Lung (tissue), 16 donors: ENCODE data around the gene STATH. TPM values are rescaled to one million over a fixed set of nuclear protein-coding genes. Genes with fewer than 3 reads are reported as not detected.

Source experiments
- ATAC-seq: fragments of 200-7000 bp; cut with Tn5 transposase; one replicate; pipeline ENCODE4 v1.9.1; 2020; ENCODE audit warnings: moderate number of reproducible peaks; ENCODE audit not compliant: insufficient read depth, low FRiP score
- DNase-seq, 3 donors: peaks; one replicate each; pipeline ENCODE4 v3.0.0-alpha.2; 2013 to 2017
- H3K27ac ChIP-seq, 2 donors: one replicate each; pipeline ENCODE4 v1.5.1; 2013; ENCODE audit warnings: mild to moderate bottlenecking in 2 of 2, moderate library complexity in 2 of 2, control low read depth in 1 of 2, inconsistent platforms in 1 of 2, low read depth in 1 of 2, low read length in 1 of 2
- H3K27me3 ChIP-seq, 3 donors: one replicate each; pipeline ENCODE4 v1.5.1; 2013; ENCODE audit warnings: low read length in 2 of 3; ENCODE audit not compliant: control insufficient read depth in 3 of 3, insufficient read depth in 3 of 3
- H3K36me3 ChIP-seq, 4 donors: one replicate each; pipeline ENCODE4 v1.5.1; 2013; ENCODE audit warnings: low read length in 4 of 4, mild to moderate bottlenecking in 1 of 4, moderate library complexity in 1 of 4; ENCODE audit not compliant: control insufficient read depth in 4 of 4, insufficient read depth in 4 of 4
- H3K4me1 ChIP-seq, 5 donors: one replicate each; pipeline ENCODE4 v1.5.1; 2013; ENCODE audit warnings: low read length in 5 of 5, mild to moderate bottlenecking in 2 of 5, moderate library complexity in 1 of 5; ENCODE audit not compliant: control insufficient read depth in 5 of 5, insufficient read depth in 5 of 5
- H3K4me3 ChIP-seq: one replicate; pipeline ENCODE4 v1.5.1; 2013; ENCODE audit warnings: mild to moderate bottlenecking, control low read depth, moderate library complexity
- H3K9ac ChIP-seq, 2 donors: one replicate each; pipeline ENCODE4 v1.5.1; 2013; ENCODE audit warnings: low read length in 2 of 2, control low read depth in 1 of 2; ENCODE audit not compliant: insufficient read depth in 1 of 2
- H3K9me3 ChIP-seq, 4 donors: one replicate each; pipeline ENCODE4 v1.5.1; 2013; ENCODE audit warnings: low read length in 3 of 4, mild to moderate bottlenecking in 1 of 4, moderate library complexity in 1 of 4; ENCODE audit not compliant: control insufficient read depth in 4 of 4, insufficient read depth in 3 of 4
- WGBS, 2 donors: extraction: QIAGEN DNeasy Blood & Tissue Kit; methylation state at CpG; one replicate each; pipeline ENCODE4 v1.1.7; 2013; 5-methylcytosine and 5-hydroxymethylcytosine counted together
- long read RNA-seq, 5 donors: transcript quantifications; one replicate each; lab custom pipeline, GENCODE V29; 2026
- polyA plus RNA-seq, 2 donors: library from polyadenylated mRNA; stranded (reverse); fragments of 200-250 nt; gene quantifications; one replicate each; pipeline ENCODE4 v1.2.1, GENCODE V29; 2013
- total RNA-seq, 2 donors: library from RNA; depleted of rRNA in 1 of 2; stranded (reverse); fragments of >200 nt in 1 of 2; gene quantifications; one replicate each; pipeline ENCODE4 v1.2.1, GENCODE V29; 2014 to 2021
- TF ChIP-seq, protein P1 (sequence below): IDR thresholded peaks from 2 replicates; pipeline ENCODE4 v1.5.1; 2012; ENCODE audit warnings: mild to moderate bottlenecking; ENCODE audit errors: control extremely low read depth, extremely low read depth
- donor health status: control.
- donor health status: control.
- donor health status: Bipolar disorder and iron deficiency.
- donor health status: healthy.
- donor health status: DM: yes; HTN: yes; CAD: no.

Gene STATH
- total RNA-seq (not detected), polyA plus RNA-seq (not detected)
- long read RNA-seq, donor 1, result 0 reads
- long read RNA-seq, donor 2, result 0 reads
- long read RNA-seq, donor 3, result 0 reads
- long read RNA-seq, donor 4, result 0 reads
- long read RNA-seq, donor 5, result 0 reads

DNA sequence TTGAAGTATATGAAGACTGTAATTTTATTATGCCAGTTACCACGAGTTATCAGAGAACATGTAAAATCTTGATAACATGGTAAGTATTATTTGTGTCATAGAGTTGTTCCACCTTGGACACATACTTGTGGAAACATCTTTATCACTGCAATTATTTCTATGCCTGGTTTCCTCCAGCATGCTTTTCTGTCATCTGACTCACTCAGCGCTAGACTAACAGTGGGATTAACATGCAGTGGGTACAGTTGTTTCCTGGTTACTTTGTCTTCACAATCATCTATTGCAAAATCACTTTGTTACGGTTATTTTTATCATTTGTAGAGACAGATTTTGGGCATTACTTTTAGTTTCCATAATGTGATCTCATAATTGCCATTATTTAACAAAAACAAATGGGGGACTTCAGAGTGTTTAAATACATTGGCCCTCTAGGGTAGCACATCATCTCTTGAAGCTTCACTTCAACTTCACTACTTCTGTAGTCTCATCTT lies at the start of gene STATH:
TSS of gene STATH (plus strand) at position 441 of the 491 bp plus-strand sequence. CDS start 2,472 bp downstream, outside the sequence.
- no peak for ATAC-seq
- Histone ChIP-seq H3K4me1 (no peaks in the 10 kb centered on the region), H3K9me3 (no peaks in the 10 kb centered on the region), H3K9ac (no peak within 1 kb of the TSS), H3K27ac (no peak within 1 kb of the TSS), H3K27me3 (no peaks in the 10 kb centered on the region), H3K36me3 (no peaks in the 10 kb centered on the region), H3K4me3 (no peak within 1 kb of the TSS)
- DNase-seq, result no peak
- WGBS, 2 donors, result 75 to 79% methylated on average over 3 of the region's 3 CpGs
- TF ChIP-seq, protein P1, sequence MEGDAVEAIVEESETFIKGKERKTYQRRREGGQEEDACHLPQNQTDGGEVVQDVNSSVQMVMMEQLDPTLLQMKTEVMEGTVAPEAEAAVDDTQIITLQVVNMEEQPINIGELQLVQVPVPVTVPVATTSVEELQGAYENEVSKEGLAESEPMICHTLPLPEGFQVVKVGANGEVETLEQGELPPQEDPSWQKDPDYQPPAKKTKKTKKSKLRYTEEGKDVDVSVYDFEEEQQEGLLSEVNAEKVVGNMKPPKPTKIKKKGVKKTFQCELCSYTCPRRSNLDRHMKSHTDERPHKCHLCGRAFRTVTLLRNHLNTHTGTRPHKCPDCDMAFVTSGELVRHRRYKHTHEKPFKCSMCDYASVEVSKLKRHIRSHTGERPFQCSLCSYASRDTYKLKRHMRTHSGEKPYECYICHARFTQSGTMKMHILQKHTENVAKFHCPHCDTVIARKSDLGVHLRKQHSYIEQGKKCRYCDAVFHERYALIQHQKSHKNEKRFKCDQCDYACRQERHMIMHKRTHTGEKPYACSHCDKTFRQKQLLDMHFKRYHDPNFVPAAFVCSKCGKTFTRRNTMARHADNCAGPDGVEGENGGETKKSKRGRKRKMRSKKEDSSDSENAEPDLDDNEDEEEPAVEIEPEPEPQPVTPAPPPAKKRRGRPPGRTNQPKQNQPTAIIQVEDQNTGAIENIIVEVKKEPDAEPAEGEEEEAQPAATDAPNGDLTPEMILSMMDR, result no peak

DNA sequence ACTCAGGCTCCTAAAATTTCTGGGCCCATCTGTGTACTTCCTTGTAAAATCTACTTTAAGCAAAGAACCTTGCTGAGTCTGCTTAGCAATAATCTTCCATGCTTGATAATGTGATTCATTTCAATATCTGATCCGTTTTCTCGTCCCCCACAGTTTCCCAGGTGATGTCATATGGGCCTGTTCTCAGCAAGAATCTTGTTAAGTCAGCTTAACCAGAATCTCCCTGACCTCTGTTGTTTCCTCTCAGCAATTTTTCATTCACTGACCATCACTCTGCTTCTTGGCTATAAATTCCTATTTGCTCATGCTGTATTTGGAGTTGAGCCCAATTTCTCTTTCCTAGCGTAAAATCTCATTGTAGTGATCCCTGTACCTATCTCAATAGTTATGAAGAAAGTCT lies 44.2 kb upstream of the STATH start:
- DNase-seq, result no peak
- 74 to 80% methylated on average over 3 of the region's 3 CpGs for WGBS, 2 donors
- H3K4me3 ChIP-seq, result no peak overlapping the region
- H3K4me1 ChIP-seq, result no peaks in the 10 kb centered on the region
- TF ChIP-seq, protein P1, result no peak
- no peak overlapping the region for H3K27ac ChIP-seq
- H3K9me3 ChIP-seq, result no peaks in the 10 kb centered on the region
- no peak overlapping the region for H3K9ac ChIP-seq
- no peaks in the 10 kb centered on the region for H3K36me3 ChIP-seq
- ATAC-seq, result no peak
- H3K27me3 ChIP-seq, result no peaks in the 10 kb centered on the region

- H3K4me1 ChIP-seq, result no peaks in the 10 kb centered on the region
- H3K27me3 ChIP-seq, result no peaks in the 10 kb centered on the region
- H3K27ac ChIP-seq, result no peak overlapping the region
- no peak for DNase-seq
- no peaks in the 10 kb centered on the region for H3K36me3 ChIP-seq
- TF ChIP-seq, protein P1, result no peak
- H3K4me3 ChIP-seq, result no peak overlapping the region
- H3K9me3 ChIP-seq, result no peaks in the 10 kb centered on the region
- WGBS, 2 donors, result 93 to 96% methylated on average over 1 of the region's 1 CpG
- no peak overlapping the region for H3K9ac ChIP-seq
- no peak for ATAC-seq
These were observed 38.6 kb upstream of the STATH start for GRCh38 chr4:69957209-69957608.

DNA sequence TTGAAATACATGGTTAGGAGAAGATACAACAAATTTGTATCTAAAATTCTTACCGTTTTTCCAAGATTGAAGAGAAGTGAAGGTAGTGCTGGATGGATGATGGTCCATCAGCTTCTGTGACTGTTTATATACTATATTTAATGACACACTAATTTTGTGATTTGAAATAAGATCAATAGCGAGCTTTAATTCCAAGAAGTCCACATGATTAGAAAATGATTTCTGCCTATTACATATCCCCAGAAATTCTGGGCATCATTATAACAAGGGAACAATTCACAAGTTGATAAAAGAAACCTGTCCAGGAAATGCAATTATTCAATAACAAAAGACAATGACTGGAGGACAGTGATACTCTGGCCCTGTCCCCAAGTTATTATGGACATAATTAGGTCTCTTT lies 30.1 kb upstream of the STATH start, which contains the start of gene CSN2:
TSS of gene CSN2 (minus strand) at position 101 of the 400 bp plus-strand sequence. CDS start 4,733 bp downstream, outside the sequence.
- no peaks in the 10 kb centered on the region for H3K27me3 ChIP-seq
- ATAC-seq (no peak), DNase-seq (no peak)
- no peaks in the 10 kb centered on the region for H3K36me3 ChIP-seq
- TF ChIP-seq, protein P1, result no peak
- H3K4me3 ChIP-seq, result no peak within 1 kb of the TSS
- WGBS, 2 donors, result 92 to 93% methylated on average over 2 of the region's 2 CpGs
- H3K9ac ChIP-seq, result no peak within 1 kb of the TSS
- H3K27ac ChIP-seq, result no peak within 1 kb of the TSS
- no peaks in the 10 kb centered on the region for H3K9me3 ChIP-seq
- H3K4me1 ChIP-seq, result no peaks in the 10 kb centered on the region
